Measurements from ENCODE around the gene FURIN.
"Not testable (repeated sequence)": the region's sequence is repeated elsewhere in the genome, so short reads cannot be mapped to it uniquely, and the experiment has no call there.

Gene FURIN

DNA sequence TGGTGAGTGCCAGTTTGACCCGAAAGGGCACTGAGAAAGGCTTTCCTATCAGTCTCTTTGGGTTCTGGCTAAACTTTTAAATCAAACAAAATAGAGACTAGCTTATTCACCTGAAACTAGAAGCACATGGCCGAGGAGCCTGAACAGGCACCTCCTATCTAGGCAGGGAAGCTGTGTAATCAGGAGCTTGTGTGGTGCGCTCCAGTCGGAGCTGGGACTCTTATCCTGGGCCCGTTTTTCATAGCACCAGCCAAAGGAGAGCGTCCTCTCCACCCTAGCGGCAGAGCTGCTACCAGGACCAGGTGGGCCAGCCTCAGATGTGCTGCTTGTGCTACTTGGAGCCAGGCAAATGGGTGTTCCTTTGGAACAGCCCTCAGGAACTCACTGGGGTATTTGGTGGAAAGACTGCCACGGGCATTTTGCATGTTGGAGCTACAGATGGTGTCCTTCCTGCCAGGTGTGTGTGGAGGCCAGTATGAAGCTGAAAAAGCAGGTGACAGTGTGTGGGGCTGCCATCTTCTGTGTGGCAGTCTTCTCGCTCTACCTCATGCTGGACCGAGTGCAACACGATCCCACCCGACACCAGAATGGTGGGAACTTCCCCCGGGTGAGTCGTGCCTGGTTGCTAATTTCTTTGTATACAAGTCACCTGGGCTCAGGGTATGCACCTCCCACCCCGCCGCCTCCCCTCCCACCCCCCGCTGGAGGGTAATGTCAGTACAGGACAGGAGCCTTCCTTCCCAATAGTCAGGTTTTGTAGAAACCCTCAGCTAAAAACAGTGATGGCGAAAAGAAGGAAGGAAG is 35.5 kb downstream of the FURIN start:
- DNase-seq: no peak

DNA sequence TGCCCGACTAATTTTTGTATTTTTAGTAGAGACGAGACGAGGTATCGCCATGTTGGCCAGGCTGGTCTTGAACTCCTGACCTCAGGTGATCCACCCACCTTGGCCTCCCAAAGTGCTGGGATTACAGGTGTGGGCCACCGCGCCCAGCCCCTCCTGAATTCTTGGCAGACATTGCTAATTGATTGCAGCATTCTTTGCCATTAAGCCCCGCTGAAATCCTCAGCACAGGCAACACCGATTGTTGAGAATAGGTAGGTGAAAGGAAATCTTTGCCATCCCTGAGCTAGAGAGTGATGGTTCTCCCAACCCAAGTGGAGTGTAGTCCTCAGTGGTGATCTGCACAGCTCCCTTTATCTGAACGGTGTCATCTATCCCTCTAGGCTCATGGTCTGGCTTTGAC is 36.4 kb downstream of the FURIN start:
- DNase-seq: no peak

DNA sequence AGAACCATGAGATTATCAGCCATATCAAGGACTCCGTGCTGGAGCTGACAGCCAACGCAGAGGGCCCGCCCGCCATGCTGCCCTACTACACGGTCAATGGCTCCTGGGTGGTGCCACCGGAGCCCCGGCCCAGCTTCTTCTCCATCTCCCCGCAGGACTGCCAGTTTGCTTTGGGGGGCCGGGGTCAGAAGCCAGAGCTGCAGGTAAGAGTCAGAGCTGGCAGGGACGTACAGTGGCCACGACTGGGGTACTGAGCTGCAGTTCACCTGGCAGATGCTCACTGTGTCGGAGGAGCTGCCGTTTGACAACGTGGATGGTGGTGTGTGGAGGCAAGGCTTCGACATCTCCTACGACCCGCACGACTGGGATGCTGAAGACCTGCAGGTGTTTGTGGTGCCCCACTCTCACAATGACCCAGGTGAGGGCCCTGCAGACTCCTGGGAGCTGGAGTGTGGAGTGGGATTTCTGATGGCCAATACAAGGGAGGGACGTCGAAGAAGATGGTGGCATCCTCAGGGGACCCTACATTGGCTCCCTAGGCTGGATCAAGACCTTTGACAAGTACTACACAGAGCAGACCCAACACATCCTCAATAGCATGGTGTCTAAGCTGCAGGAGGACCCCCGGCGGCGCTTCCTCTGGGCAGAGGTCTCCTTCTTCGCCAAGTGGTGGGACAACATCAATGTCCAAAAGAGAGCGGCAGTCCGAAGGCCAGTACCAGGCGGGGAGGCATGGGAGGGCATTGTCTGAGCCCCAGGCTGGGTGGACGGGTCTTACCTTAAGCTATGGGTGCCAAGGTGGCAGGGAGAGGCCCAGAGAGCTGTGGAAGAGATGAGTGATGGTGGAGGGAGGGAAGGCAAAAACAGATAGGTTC is 37.2 kb downstream of the FURIN start:
- no peak for DNase-seq

DNA sequence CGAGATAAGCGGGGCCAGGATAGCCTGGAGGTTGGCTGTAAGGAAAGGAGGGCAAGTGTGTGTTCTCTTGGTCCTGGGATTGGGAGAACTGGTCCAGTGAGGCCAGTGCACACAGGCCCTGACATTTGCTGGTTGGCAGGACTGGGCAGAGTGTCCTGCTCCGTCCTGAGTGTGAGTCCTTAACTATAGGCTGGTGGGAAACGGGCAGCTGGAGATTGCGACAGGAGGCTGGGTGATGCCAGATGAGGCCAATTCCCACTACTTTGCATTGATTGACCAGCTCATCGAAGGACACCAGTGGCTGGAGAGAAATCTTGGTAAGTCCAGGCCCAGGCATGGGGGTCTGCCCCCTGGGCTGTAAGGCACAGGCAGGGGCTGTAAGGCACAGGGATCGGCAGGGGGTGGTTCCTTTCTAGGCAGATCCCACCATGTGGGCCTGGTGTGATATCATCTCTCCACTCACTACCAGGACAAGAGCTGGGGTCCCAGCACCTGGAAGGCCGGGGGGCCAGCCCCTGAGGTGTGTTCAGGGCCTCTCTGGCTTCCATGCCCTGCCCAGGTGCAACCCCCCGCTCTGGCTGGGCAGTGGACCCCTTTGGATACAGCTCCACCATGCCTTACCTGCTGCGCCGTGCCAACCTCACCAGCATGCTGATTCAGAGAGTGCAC is 37.9 kb downstream of the FURIN start:
- no peak for DNase-seq

DNA sequence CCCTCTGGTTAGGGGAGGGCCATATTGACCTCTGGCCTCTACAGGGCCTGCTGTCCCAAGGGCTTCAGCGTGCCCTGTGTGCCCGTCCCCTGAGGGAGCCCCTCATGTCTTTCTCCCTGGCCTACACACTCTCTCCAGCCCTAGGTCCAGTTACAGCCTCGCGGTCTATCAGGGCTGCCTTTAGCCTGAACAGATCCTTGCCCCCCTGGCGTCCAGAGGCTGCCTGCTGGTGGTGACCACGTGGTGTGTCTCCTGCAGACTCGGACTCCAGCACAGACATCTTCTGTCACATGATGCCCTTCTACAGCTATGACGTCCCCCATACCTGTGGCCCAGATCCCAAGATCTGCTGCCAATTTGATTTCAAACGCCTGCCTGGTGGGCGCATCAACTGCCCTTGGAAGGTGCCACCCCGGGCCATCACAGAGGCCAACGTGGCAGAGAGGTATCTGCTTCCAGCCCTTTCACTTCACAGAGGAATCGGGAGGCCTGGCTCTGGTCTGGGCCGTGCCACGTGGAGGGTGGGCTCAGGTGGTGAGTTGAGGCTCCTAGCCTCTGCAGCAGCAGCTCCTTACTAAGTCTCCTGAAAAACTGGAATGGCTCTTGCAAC is 38.8 kb downstream of the FURIN start:
- no peak for DNase-seq

DNA sequence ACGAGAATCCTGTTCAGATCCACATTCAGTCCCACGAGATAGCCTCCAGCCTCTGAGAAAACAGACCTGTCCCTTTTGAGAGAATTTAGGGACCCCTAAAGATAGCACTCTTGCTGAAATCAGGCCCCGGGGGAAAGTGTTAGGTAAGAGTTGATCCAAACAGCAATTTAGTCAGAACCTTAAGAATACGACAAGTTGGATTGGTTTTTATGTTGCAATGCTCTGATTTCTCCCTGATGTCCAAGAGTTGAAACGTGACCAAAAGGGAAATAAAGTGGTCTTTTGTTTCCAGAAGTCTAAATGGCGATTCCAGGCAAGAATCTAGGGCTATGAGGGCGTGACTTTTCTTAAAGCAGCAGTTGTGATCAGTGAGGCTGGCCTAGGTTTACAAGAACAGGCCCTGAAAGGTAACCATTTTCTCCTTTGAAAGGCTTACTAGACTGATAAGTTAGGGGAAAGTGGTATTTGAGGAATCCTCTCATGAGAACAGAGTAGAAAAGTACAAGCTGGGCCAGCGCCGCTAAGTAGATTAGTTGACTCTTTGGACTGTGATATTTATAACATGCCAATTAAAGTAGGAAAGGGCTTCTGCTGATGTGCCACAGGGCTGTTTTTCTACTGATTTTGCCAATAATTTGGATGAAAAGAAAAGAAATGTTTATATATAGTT is 39.6 kb downstream of the FURIN start:
- no peak for DNase-seq

DNA sequence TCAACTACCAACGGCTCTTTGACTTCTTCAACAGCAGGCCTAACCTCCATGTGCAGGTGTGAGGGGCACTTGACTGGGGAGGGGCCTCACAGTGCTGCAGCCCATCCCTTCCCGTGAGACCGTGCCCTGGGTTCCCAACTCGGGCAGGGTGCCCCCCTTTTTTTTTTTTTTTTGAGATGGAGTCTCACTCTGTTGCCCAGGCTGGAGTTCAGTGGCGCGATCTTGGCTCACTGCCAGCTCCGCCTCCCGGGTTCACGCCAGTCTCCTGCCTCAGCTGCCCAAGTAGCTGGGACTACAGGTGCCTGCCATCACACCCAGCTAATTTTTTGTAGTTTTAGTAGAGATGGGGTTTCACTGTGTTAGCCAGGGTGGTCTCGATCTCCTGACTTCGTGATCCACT is 41.1 kb downstream of the FURIN start:
- not testable (repeated sequence) for DNase-seq

DNA sequence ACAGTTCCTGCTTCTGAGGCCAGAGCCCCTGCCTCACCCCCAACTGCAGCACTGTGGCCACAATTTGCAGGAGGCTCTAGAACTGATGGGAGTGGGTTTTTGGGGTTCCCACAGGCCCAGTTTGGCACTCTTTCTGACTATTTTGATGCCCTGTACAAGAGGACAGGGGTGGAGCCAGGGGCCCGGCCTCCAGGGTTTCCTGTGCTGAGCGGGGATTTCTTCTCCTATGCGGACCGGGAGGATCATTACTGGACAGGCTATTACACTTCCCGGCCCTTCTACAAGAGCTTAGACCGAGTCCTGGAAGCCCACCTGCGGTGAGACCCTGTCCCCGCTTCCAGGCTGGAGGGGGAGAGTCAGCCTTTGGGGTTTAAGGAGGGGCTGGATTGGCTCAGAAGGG is 41.6 kb downstream of the FURIN start:
- no peak for DNase-seq

DNA sequence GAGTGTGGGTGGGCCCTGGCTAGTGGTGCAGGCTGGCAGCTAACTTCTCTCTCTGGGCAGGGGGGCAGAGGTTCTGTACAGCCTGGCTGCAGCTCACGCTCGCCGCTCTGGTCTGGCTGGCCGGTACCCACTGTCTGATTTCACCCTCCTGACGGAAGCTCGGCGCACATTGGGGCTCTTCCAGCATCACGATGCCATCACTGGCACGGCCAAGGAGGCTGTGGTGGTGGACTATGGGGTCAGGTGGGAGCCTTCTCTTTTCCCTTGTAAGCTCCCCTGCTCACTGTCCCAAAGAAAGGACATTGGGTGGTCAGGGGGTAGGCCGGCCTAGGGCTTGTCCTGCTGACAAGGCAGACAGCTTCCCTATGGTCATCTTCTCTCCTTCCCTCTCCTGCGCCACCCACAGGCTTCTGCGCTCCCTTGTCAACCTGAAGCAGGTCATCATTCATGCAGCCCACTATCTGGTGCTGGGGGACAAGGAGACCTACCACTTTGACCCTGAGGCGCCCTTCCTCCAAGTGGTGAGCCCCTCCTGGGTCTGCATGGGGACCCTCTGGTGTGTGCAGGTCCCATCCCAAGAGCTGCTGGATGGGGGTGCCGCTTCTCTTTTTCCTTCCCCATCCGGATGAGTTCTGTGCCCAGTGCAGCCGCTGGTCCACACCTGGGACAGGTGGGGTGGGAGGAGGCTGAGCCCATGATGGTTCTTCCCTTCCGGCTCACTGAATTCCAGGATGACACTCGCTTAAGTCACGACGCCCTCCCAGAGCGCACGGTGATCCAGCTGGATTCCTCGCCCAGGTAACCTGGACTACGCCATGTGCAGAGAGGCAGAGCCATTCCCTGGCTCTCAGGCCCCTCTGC is 42.3 kb downstream of the FURIN start:
- DNase-seq: no peak

DNA sequence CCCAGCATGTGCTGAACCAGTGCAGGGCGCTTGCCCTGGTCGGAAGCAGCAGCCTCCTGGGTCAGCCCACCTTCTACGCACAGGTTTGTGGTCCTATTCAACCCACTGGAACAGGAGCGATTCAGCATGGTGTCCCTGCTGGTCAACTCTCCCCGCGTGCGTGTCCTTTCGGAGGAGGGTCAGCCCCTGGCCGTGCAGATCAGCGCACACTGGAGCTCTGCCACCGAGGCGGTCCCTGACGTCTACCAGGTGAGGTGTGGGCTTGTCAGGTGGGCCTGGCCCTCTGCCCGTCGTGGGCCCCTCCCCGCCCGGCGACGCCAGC is 42.9 kb downstream of the FURIN start:
- DNase-seq: no peak

DNA sequence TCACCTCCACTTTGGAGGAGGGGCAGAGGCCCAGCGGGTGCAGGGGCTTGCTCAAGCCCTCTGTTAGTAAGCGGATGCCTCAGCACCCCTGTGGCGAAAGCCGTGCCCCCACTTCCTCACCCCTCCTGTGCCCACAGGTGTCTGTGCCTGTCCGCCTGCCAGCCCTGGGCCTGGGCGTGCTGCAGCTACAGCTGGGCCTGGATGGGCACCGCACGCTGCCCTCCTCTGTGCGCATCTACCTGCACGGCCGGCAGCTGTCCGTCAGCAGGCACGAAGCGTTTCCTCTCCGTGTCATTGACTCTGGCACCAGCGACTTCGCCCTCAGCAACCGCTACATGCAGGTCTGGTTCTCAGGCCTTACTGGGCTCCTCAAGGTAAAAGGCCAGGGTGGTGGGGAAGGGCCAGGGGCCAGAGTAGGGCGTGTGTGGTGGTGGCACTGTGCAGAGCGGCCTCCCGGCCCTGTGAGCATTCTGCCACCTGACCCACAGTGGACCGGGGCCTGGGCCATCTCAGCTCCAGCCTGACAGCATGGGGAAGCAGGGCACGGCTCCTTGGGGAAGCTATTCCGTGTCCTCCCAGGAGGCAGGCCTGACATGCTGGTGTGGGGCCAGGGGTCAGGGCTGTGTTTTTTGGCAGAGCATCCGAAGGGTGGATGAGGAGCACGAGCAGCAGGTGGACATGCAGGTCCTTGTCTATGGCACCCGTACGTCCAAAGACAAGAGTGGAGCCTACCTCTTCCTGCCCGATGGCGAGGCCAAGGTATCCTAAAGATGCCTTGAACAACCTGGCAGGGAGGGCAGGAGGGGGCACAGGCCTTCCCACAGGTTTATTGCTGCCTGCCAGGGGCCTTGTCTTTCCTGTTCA is 43.8 kb downstream of the FURIN start:
- DNase-seq: no peak

DNA sequence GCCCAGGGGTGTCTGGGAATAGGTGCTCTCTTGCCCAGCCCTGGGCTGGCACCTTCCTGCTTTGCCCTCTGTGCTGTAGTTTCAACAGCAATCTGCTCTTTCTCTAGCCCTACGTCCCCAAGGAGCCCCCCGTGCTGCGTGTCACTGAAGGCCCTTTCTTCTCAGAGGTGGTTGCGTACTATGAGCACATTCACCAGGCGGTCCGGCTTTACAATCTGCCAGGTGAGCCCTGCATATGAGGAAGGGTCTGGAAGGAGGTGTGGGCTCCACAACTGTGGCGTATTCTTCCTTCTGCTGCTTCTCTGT is 44.3 kb downstream of the FURIN start:
- DNase-seq: no peak

DNA sequence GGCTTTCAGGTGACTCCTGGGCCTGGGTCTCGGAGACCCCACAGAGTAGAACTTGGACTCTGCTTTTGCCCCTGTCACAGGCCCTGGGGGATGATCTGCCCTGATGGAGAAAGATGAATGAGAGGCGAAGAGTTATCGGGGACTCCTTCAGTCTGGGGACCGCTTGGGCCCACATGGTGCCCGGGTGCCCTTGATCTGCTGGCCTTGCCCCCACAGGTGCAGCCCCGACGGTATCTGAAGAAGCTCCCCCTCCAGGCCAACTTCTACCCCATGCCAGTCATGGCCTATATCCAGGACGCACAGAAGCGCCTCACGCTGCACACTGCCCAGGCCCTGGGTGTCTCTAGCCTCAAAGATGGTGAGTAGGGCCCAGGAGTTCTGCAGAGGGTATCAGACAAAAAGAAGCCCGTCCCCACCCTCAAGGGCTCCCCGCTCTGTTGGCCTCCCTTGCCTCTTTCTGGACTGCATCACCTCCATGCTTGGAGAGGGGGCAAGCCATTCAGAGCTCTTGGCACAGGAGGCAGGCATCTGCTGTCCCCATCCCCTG is 45.1 kb downstream of the FURIN start:
- no peak for DNase-seq

DNA sequence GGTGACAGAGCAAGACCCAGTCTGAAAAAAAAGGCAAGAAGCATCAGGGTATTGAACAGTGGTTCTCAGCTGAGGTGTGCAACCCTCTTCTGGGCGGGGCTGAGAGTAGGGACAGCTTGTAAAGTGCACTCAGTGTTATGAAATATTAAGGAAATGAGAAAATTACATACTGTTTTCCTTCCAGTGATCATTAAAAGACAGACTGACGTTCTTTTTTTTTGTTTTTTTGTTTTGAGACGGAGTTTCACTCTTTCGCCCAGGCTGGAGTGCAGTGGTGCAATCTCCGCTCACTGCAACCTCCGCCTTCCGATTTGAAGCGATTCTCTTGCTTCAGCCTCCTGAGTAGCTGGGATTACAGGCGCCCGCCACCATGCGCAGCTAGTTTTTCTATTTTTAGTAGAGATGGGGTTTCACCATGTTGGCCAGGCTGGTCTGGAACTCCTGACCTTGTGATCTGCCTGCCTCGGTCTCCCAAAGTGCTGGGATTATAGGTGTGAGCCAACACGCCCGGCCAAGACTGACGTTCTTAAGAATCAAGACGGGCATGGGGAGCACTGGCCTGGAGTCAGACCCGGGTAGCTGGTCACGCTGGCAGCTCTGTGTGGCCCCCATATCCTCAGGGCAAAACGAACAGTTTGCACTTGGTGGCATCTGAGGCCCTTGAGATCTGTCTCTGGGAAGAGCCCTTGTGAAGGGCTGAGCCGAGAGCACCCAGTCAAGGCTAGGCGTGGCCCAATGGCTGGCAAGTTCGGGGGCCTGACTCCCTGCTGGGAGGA is 46.1 kb downstream of the FURIN start:
- DNase-seq: no peak

DNA sequence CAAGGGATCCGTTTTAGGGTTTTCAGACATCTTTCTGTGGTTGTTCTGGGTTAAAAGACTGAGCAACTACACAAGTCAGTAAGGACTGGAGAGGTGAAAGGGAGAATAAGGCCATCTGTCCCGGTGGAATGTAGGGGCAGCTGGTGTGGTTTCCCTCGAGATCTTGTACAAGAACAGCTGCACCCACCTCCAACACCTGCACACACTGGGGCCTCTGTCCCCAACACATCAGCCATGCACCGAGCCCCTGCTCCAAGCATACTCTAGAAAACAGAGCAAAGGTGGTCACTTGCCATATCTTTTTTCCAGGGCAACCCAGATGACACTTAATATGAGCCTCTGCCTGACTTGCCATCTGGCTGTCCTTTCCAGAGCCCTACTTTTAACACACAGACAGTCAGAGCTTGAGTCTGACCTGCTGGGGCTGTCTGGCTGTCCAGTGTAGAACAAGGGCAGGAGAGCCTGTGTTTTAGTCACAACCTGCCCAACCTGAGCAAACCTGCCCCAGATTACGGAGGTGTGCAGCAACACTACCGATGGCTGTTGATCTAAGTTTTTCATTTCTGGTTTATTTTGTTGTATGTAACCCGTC is 46.9 kb downstream of the FURIN start:
- no peak for DNase-seq

DNA sequence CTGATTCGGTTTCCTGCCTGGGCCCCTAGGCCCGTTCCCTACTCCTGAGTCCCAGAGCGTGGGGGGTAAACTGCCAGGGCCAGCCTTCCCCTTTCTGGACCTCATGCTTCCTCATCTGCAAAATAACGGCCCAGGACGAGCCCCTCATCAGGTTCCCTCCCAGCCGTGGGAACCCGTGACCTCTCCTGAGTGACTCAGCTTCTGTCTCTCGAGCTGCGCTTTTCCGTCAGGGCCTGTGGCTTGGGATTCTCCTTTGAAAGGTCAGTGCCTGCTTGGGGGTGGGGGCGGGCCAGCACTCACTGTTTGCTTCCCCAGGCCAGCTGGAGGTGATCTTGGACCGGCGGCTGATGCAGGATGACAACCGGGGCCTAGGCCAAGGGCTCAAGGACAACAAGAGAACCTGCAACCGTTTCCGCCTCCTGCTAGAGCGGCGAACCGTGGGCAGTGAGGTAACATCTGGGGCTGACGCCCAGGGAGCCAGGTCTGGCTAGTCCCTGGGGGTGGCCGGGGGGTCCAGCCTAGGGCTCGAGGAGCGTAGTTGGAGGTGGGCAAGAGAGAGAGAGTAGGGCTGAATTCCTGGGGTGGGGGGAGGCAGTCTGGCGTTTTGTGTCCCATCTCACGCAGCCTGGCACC is 47.5 kb downstream of the FURIN start:
- no peak for DNase-seq

DNA sequence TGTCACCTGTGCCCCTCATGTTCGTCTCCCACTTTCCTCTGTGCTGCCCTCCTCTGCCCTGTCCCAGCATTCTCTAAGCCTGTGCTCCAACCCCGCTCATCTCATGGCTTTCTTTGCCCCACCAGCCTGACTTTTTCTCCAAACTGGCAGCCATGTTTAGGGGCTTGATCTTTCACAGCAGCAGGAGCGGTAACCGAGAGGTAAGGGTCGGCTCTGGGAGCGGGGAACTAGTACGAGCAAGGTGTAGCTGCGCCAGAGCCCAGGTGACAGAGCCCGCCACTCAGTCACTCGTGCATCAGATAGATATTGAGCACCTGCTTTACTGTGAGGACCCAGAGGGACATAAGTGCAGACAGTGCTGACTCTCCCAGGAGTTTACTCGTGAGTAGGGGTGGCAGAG is 48.1 kb downstream of the FURIN start:
- no peak for DNase-seq

DNA sequence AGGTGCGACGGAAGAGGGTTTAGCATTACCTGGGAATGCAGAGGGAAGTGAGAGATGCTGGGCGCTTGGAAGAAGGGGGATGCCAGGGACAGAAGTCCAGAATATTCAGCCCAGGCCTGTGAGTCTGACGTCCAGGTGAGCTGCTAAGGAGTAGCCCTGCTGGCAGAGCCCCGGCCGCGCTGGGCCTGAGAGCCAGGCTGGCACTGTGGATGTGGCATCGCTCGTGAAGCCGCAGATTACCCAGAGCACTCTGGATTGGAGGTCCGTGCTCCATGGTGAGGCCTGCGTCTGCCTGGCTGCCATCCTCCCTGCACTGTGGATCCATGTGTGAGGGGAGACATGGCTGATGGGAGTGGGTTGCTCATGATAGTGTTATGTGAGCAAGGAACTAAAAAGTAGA is 49.2 kb downstream of the FURIN start:
- no peak for DNase-seq

Measured in stimulated activated CD4-positive, alpha-beta T cell treated with anti-CD3 and anti-CD28 coated beads, Interleukin-12 subunit alpha, Interleukin-12 subunit beta, amount 100 ng/mL, for 4 hours (primary cell).